Astrocyte (in vitro differentiated cells and primary cell): ENCODE measurements around the gene SLC25A46. TPM values are rescaled to one million over a fixed set of nuclear protein-coding genes. Genes with fewer than 3 reads are reported as not detected.

Experiments used
- DNase-seq: peaks from one replicate; pipeline ENCODE4 v3.0.0-alpha.2; 2010; ENCODE audit warnings: low read depth
- FAIRE-seq: peaks from 2 replicates; lab custom pipeline; 2011; peaks lifted over from hg19 to GRCh38; lab: Jason Lieb, UNC
- H2AFZ ChIP-seq: 2 replicates; pipeline ENCODE4 v1.6.0; 2012; ENCODE audit warnings: low read depth, low read length, inconsistent platforms
- H3K27ac ChIP-seq: 2 replicates; pipeline ENCODE4 v1.5.1; 2011; ENCODE audit warnings: low read depth, low read length, inconsistent platforms
- H3K27me3 ChIP-seq: 2 replicates; pipeline ENCODE4 v1.6.0; 2011; ENCODE audit warnings: low read length, inconsistent platforms; ENCODE audit not compliant: insufficient read depth
- H3K36me3 ChIP-seq: 2 replicates; pipeline ENCODE4 v1.5.1; 2011; ENCODE audit warnings: low read length, inconsistent platforms; ENCODE audit not compliant: insufficient read depth
- H3K4me1 ChIP-seq: 2 replicates; pipeline ENCODE4 v1.5.1; 2011; ENCODE audit warnings: low read length, inconsistent platforms; ENCODE audit not compliant: insufficient read depth
- H3K4me2 ChIP-seq: 2 replicates; pipeline ENCODE4 v1.6.0; 2012; ENCODE audit warnings: low read length, inconsistent platforms
- H3K4me3 ChIP-seq: 2 replicates; pipeline ENCODE4 v1.5.1; 2011; ENCODE audit warnings: low read depth, mild to moderate bottlenecking, low read length, inconsistent platforms; ENCODE audit not compliant: insufficient read depth
- H3K79me2 ChIP-seq: 2 replicates; pipeline ENCODE4 v1.6.0; 2012; ENCODE audit warnings: mild to moderate bottlenecking, low read length, inconsistent platforms; ENCODE audit not compliant: insufficient read depth
- H3K9ac ChIP-seq: 2 replicates; pipeline ENCODE4 v1.6.0; 2012; ENCODE audit warnings: mild to moderate bottlenecking, low read length, inconsistent platforms
- H3K9me3 ChIP-seq: 2 replicates; pipeline ENCODE4 v1.5.1; 2012; ENCODE audit warnings: low read depth, mild to moderate bottlenecking, low read length, inconsistent platforms; ENCODE audit not compliant: insufficient read depth
- H4K20me1 ChIP-seq: 2 replicates; pipeline ENCODE4 v1.6.0; 2012; ENCODE audit warnings: low read length, inconsistent platforms; ENCODE audit not compliant: insufficient read depth
- H3K27ac Mint-ChIP-seq: one replicate; pipeline ENCODE4 v1.8.0; 2021; ENCODE audit warnings: mild to moderate bottlenecking, mixed read lengths; ENCODE audit not compliant: unreplicated experiment
- H3K27me3 Mint-ChIP-seq: one replicate; pipeline ENCODE4 v1.8.0; 2021; ENCODE audit warnings: low read depth, mixed read lengths; ENCODE audit not compliant: unreplicated experiment
- H3K36me3 Mint-ChIP-seq: one replicate; pipeline ENCODE4 v1.8.0; 2021; ENCODE audit warnings: low read depth, mixed read lengths; ENCODE audit not compliant: unreplicated experiment
- H3K4me1 Mint-ChIP-seq: one replicate; pipeline ENCODE4 v1.8.0; 2021; ENCODE audit warnings: low read depth, mixed read lengths; ENCODE audit not compliant: unreplicated experiment
- H3K4me3 Mint-ChIP-seq: one replicate; pipeline ENCODE4 v1.8.0; 2021; ENCODE audit warnings: mild to moderate bottlenecking, moderate library complexity, mixed read lengths; ENCODE audit not compliant: unreplicated experiment
- H3K9me3 Mint-ChIP-seq: one replicate; pipeline ENCODE4 v1.8.0; 2021; ENCODE audit warnings: mild to moderate bottlenecking, mixed read lengths; ENCODE audit not compliant: unreplicated experiment
- CTCF ChIP-seq: IDR thresholded peaks from 2 replicates; pipeline ENCODE4 v1.5.1; 2011; ENCODE audit warnings: low read depth, mild to moderate bottlenecking, inconsistent platforms, low read length, moderate library complexity; ENCODE audit not compliant: insufficient read depth
- EZH2 ChIP-seq: IDR thresholded peaks from 2 replicates; pipeline ENCODE4 v1.6.1; 2012; ENCODE audit warnings: mild to moderate bottlenecking, low read length, inconsistent platforms; ENCODE audit not compliant: insufficient read depth
- total RNA-seq: library from RNA; stranded (reverse); gene quantifications from 2 replicates; pipeline ENCODE4 v1.2.1, GENCODE V29; 2021

SLC25A46 gene
- total RNA-seq, 1 donor from 2014 or later: 39.2 TPM

GRCh38 chr5:110790673-110791072, 51.9 kb downstream of the SLC25A46 start:
- Histone ChIP-seq H4K20me1 (no peaks in the 10 kb centered on the region), H3K4me1 (no peaks in the 10 kb centered on the region), H3K9me3 (no peaks in the 10 kb centered on the region), H3K79me2 (no peaks in the 10 kb centered on the region), H3K4me3 (no peak overlapping the region), H3K36me3 (no peaks in the 10 kb centered on the region), H3K9ac (no peak overlapping the region), H3K27ac (no peak overlapping the region), H2AFZ (no peak overlapping the region), H3K4me2 (no peak overlapping the region), H3K27me3 (no peaks in the 10 kb centered on the region)
- Mint-ChIP-seq H3K36me3 (no peaks in the 10 kb centered on the region), H3K27ac (no peak overlapping the region), H3K27me3 (no peaks in the 10 kb centered on the region), H3K4me1 (no peaks in the 10 kb centered on the region), H3K9me3 (peaks cover 1% of the 10 kb centered on the region), H3K4me3 (no peak overlapping the region)
- FAIRE-seq: no peak
- DNase-seq: peak; percentile 58
- TF ChIP-seq EZH2: no peak
- TF ChIP-seq CTCF: peak; percentile 21

DNA sequence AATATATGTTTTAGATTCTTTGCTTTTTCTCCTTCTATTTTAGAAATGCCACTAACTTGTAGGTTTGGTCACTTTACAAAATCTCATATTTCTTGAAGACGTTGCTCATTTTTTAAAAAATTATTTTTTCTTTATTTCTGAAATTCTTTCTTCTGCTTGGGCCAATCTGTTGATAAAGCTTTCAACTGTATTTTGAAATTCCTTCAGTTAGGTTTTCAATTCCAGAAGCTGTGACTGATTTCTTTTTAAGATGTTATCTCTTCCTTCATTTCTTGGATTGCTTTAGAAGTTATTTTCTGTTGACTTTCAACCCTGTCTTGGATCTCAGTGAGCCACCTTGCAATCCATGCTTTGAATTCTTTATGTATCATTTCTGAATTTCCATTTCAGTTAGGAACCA, 64.2 kb downstream of the SLC25A46 start:
- Mint-ChIP-seq H3K27ac (no peak overlapping the region), H3K4me1 (no peaks in the 10 kb centered on the region), H3K27me3 (no peaks in the 10 kb centered on the region), H3K9me3 (peaks cover 4% of the 10 kb centered on the region), H3K4me3 (no peak overlapping the region), H3K36me3 (no peaks in the 10 kb centered on the region)
- Histone ChIP-seq H3K36me3 (no peaks in the 10 kb centered on the region), H4K20me1 (no peaks in the 10 kb centered on the region), H3K9me3 (peaks cover 3% of the 10 kb centered on the region), H3K27me3 (no peaks in the 10 kb centered on the region), H3K27ac (no peak overlapping the region), H2AFZ (no peak overlapping the region), H3K4me2 (no peak overlapping the region), H3K4me3 (no peak overlapping the region), H3K4me1 (no peaks in the 10 kb centered on the region), H3K9ac (no peak overlapping the region), H3K79me2 (no peaks in the 10 kb centered on the region)
- FAIRE-seq (no peak), DNase-seq (no peak)
- TF ChIP-seq EZH2 (no peak), CTCF (no peak)

- Histone ChIP-seq H3K4me3 (no peak overlapping the region), H3K9me3 (peaks cover 3% of the 10 kb centered on the region), H3K27ac (no peak overlapping the region), H3K4me1 (no peaks in the 10 kb centered on the region), H2AFZ (no peak overlapping the region), H3K36me3 (no peaks in the 10 kb centered on the region), H3K4me2 (no peak overlapping the region), H4K20me1 (no peaks in the 10 kb centered on the region), H3K27me3 (no peaks in the 10 kb centered on the region), H3K9ac (no peak overlapping the region), H3K79me2 (no peaks in the 10 kb centered on the region)
- no peaks in the 10 kb centered on the region for H3K27me3 Mint-ChIP-seq
- TF ChIP-seq EZH2 (no peak), CTCF (no peak)
- no peak for FAIRE-seq
- H3K4me1 Mint-ChIP-seq: no peaks in the 10 kb centered on the region
- H3K27ac Mint-ChIP-seq: no peak overlapping the region
- no peak overlapping the region for H3K4me3 Mint-ChIP-seq
- no peak for DNase-seq
- peaks cover 4% of the 10 kb centered on the region for H3K9me3 Mint-ChIP-seq
- no peaks in the 10 kb centered on the region for H3K36me3 Mint-ChIP-seq
Observed at GRCh38 chr5:110803467-110804326, 64.9 kb downstream of the SLC25A46 start.
